ENCODE measurements around the gene CIRBP.

The CIRBP gene

GRCh38 chr19:1230783-1231489, 38.2 kb upstream of the CIRBP start:
- no peak for DNase-seq (ENCODE audit: low spot score)

- no peak for DNase-seq (ENCODE audit: low spot score)
Observed at GRCh38 chr19:1231729-1232637, 37.1 kb upstream of the CIRBP start.

GRCh38 chr19:1232652-1233072, 36.5 kb upstream of the CIRBP start:
- DNase-seq (ENCODE audit: low spot score), result no peak

GRCh38 chr19:1233115-1233667, 35.9 kb upstream of the CIRBP start:
- no peak for DNase-seq (ENCODE audit: low spot score)

- DNase-seq (ENCODE audit: low spot score), result no peak
Observed at GRCh38 chr19:1234051-1234954, 34.8 kb upstream of the CIRBP start.

- DNase-seq (ENCODE audit: low spot score), result no peak
Observed at GRCh38 chr19:1234955-1235380, 34.2 kb upstream of the CIRBP start.

GRCh38 chr19:1235625-1236538, 33.2 kb upstream of the CIRBP start:
- DNase-seq (ENCODE audit: low spot score), result no peak

- DNase-seq (ENCODE audit: low spot score), result no peak
Observed at GRCh38 chr19:1236576-1236975, 32.6 kb upstream of the CIRBP start.

- no peak for DNase-seq (ENCODE audit: low spot score)
Observed at GRCh38 chr19:1237027-1237659, 32.0 kb upstream of the CIRBP start.

GRCh38 chr19:1237754-1238368, 31.3 kb upstream of the CIRBP start, which contains the start of gene CBARP:
Gene CBARP (minus strand): TSS chr19:1238005. CDS start chr19:1236100, 1,905 bp downstream.
- no peak for DNase-seq (ENCODE audit: low spot score)

GRCh38 chr19:1238369-1239303, 30.5 kb upstream of the CIRBP start:
- no peak for DNase-seq (ENCODE audit: low spot score)

- DNase-seq (ENCODE audit: low spot score), result no peak
Observed at GRCh38 chr19:1239420-1239795, 29.7 kb upstream of the CIRBP start.

GRCh38 chr19:1239796-1240737, 29.1 kb upstream of the CIRBP start:
- peak; percentile 85 for DNase-seq (ENCODE audit: low spot score)

GRCh38 chr19:1240925-1241324, 28.2 kb upstream of the CIRBP start:
- DNase-seq (ENCODE audit: low spot score), result no peak

- DNase-seq (ENCODE audit: low spot score), result peak; percentile 92
Observed at GRCh38 chr19:1241417-1242095, 27.6 kb upstream of the CIRBP start, which contains the start of gene ATP5F1D. Gene ATP5F1D (plus strand): TSS chr19:1241751. CDS start chr19:1241851, 100 bp downstream.

Data from cerebellar cortex (tissue), 1 donor.